GM10266 (cell line): ENCODE data around the gene PPP4R4.

Source experiments
- DNase-seq: peaks from one replicate; pipeline ENCODE4 v3.0.0; 2012; ENCODE audit errors: extremely low spot score
- CTCF ChIP-seq: IDR thresholded peaks from 2 replicates; pipeline ENCODE4 v1.5.1; 2012; ENCODE audit warnings: mild to moderate bottlenecking, low read depth; ENCODE audit not compliant: control insufficient read depth, insufficient read depth; ENCODE audit errors: missing control alignments

Gene PPP4R4

GRCh38 chr14:94306047-94306978 is 132.2 kb downstream of the PPP4R4 start:
- TF ChIP-seq CTCF = no peak
- no peak for DNase-seq

GRCh38 chr14:94307410-94307992 is 133.4 kb downstream of the PPP4R4 start:
- TF ChIP-seq CTCF = no peak
- DNase-seq = no peak

GRCh38 chr14:94309721-94310120 is 135.6 kb downstream of the PPP4R4 start:
- TF ChIP-seq CTCF = no peak
- no peak for DNase-seq

- DNase-seq = no peak
- TF ChIP-seq CTCF = no peak
These were observed 136.1 kb downstream of the PPP4R4 start for GRCh38 chr14:94310248-94310647.

- no peak for DNase-seq
- TF ChIP-seq CTCF = no peak
These were observed 138.5 kb downstream of the PPP4R4 start for GRCh38 chr14:94312481-94313246.

- no peak for DNase-seq
- TF ChIP-seq CTCF = no peak
These were observed 140.0 kb downstream of the PPP4R4 start for GRCh38 chr14:94313991-94314655.
